Dermis microvascular lymphatic vessel endothelial cell (primary cell): ENCODE measurements around the gene HOXC10. TPM values are rescaled to one million over a fixed set of nuclear protein-coding genes. Genes with fewer than 3 reads are reported as not detected.

Experiments used
- DNase-seq, 2 donors: peaks; one replicate each; pipeline versions ENCODE4 v3.0.0 to v3.0.0-alpha.2; 2010; ENCODE audit warnings: low read depth in 2 of 2
- total RNA-seq: library from RNA; depleted of rRNA; stranded (reverse); fragments of >200 nt; gene quantifications from 2 replicates; pipeline ENCODE4 v1.2.1, GENCODE V29; 2014

The HOXC10 gene
- total RNA-seq, 1 donor from 2014 or later: not detected

GRCh38 chr12:53950789-53951576, 34.0 kb upstream of the HOXC10 start:
- no peak for DNase-seq

DNA sequence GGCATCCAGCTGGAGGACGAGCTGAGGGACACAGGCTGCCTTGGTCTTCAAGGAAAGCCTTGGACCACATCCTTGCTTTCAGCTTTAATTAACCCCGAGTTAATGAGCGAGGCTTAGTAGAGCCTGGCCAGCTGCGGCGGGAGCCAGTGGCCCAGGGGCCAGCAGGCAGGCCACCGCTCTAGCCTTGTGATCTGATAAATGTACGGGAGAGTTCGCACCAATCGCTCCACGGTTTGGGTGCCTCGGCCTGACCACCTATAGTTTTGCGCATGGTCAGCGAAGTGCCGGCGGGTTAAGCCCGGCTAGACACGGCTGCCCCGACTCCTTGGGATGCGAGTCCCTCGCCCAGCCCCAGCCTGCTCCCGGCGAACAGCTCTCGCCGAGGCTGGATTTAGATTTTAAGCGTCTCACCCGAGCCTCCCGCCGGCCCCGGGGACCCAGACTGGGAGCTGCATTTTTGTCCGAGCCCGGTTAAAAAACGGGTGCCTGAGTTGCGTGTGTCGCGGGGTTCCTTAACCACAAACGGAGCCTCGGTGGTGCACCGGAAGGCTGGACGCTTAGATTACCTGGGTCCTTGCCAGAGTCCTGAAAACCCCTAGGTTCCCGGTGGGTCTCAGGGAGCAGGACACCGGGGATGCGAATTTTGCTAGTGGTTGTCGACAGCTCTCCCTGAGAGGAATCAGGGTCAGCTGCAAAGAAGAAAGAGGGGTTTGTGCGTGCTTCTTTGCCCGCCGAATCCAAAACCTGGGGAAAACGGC, 33.2 kb upstream of the HOXC10 start:
- no peak for DNase-seq

DNA sequence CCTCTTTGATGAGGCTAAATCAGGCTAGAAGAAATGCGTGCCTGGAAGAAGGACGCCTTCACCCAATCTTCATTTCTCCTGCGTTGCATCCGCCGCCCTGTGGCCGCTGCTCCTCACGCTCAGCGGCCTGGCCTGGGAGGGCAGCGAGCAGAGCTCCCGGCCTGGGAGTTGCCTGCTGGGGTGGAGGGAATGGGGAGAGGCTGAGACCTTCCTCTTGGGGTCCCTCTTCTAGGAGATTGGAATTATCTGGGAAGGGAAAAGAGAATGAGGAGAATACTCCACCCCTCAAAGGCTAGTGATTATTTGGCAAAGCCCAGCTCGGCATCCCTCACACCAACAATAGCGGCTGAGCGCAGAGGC, 32.6 kb upstream of the HOXC10 start:
- DNase-seq: no peak

DNA sequence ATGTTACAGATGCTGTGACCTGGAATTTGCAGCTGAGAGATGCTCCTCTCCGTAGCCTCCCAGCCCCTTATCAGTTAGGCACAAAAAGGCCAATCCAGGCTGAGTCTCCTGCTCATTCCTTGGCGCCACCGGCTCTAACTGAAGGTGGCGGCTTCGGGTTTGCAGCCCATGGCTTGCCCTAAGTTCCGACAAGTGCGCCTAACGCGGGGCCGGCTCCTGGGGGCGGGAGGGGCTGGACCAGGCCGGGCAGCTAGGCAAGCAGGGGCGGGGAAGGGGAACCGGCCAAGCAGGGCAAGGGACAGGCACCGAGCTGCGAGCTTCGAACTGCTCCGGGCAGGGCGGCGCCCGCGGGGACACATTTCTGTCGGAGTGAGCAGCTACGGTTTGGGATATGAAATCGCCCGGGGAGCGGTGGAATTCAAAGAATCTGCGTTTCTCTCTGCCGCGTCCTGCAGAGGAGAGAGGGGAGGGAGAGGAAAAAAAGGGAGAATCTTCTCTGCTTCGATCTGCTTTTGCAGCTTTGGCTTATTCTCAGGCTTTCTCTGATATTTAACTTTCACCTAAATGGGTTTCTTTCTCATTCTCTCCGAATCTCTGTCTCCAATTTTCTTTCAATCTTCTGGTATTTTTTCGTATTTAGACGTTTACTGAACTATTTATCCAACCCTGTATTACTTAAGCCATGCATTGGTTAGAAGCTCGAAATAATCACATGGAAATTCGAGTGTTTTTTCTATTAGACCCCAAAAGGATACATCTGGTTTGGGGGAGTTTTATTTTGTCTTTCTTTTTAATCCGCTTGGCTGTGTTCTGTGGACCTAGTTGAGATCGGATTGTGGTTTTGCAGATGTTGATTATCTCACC, 31.8 kb upstream of the HOXC10 start:
- DNase-seq: no peak

DNA sequence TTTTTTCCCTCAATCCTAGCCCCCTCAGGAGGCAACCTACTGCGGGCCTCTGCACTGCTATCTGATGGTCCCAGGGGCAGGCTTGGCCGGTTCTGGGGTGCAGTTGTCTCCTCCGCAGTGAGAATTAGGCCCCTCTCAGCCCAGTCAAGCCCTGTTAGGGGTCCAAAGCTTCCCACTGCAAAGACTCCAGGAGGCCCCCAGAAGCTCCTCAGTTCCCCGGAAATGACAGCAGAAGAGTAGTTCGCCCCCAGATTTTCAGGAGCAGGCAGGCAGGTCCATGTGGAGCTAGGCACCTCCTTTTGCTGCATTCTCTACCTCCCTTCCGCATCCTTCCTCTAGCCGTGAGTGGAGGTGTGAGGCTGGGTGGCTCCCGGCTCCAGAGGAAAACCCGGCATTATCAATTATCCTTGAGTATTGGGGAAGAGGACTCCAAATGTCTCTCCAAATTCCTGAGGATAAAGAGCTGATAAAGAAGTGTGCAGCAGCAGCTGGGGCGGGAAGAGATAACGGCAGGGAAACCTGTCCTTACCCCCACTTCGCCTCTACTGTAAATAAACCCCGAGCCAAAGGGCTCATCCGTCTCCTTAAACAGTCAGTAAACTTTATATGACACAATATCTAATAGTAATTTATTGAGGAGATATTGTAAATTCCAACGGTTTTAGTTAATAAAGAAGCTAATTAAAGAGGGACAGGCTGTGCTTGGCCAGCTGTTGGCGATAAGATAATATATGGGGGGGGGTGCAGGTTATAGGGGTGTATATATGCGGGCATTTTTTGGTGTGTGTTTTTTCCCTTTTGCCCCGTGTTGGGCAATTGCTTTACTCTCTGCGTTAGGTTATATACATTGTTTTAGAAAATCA, 30.9 kb upstream of the HOXC10 start:
- no peak for DNase-seq

GRCh38 chr12:53954694-53955035, 30.3 kb upstream of the HOXC10 start, which contains the start of gene HOXC12:
HOXC12 (plus strand) TSS chr12:53954903; CDS start chr12:53954930, 27 bp downstream.
- no peak for DNase-seq

- no peak for DNase-seq
Observed at GRCh38 chr12:53955036-53955775, 29.7 kb upstream of the HOXC10 start.

GRCh38 chr12:53955776-53956250, 29.1 kb upstream of the HOXC10 start:
- no peak for DNase-seq

GRCh38 chr12:53956251-53956887, 28.6 kb upstream of the HOXC10 start:
- DNase-seq: no peak

DNA sequence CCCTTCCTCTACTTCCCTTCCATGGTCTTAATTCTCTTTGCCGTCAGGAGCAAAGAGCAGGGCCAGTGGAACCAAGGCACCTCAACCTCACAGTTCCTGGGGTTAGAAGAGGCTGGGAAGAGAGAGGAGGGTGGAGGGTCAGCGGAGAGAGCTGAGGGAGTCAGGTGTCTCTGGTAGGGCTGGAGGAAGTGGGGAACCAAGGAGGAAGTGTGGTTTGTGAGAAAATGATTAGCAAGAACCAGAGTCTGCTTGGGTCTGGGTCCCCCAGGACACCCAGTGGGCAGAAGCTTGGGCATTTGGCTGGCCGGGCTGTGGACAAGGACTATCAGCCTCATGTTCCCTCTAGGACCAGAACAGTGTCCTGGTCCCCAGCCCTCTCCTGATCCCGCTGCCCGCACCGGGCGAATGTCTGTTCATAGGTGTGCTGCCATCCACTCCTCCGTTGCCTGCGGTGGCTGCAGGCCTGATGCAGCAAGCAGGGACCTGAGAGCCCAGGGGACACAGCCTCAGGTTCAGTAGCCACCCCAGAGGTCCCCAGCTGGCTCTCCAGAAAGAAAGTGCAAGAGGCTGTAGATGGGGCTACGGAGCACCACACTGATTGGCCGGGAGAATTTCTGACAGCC, 27.9 kb upstream of the HOXC10 start:
- DNase-seq: no peak

DNA sequence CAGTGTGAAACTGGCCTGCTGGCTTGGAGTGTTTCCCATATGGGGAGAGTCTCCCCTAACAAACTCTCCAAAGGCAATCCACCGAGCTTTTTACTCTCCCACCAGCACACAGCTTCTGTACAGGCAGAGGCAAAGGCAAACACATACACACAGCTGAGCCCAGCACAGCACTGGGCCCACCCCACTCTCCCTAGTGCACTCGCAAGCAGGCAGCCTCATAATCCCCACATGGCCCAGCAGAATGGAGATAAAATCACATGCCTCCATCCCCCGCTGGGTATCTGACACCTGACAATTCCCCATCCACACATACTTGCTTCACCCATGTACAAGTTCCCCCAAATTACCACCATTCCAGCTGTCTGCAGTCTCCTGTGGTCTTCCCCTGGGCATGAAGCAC, 26.8 kb upstream of the HOXC10 start:
- no peak for DNase-seq

DNA sequence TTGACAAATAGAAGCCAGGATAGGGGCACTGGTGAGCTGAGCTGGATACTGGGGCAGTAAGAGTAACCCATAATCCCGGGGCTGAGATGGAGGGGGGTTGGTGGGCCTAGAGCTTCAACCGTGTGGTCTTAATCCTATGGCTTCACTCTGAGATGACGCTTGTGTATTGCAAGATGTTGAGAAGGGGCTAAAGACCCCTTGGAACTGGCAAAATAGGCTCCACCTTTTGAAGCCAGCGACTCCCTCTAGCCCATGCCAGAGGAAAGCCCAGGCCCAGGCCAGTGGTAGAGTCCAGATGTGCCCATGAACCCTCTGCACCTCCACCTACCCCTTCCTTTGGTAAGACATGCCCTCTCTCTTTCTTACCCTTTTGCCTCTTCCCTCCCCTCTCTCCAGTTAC, 25.6 kb upstream of the HOXC10 start:
- no peak for DNase-seq

GRCh38 chr12:53960187-53961024, 24.5 kb upstream of the HOXC10 start:
- DNase-seq: no peak

DNA sequence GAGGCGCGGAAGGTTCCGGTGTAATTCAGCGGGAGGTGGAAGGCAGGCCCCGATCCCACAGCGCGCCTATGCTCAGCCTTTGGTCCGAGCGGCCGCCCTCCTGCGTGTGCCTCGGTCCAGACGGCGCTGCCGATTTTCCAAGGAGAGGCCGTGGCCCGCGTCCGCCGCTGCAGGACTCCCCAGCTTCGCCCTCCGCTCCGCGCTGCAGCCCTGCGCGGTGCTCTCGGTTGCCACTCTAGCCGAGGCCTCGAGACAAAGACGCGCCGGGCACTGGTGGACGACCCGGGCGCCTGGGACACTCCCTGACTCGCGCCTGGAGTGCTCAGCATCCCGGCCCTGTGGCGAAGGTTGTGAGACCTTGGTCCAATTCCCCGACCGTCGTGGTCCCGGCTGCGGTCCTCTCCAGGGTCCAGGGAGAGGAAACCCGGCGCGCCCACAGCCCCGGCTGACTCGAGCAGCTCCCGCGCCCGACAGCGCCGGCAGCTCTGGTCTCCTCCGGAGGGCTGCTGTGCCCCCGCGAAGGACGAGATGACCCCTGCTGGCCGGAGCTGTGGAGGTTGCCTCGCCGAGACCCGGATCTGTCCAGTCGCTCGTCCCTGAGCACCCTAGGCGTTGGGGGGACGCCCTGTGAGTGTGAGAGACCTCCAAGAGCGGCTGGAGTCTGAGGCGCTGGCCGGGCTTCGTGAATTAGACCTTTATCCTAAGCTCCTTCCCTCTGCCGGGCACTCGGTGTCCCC, 23.8 kb upstream of the HOXC10 start:
- DNase-seq: no peak

GRCh38 chr12:53963005-53963404, 21.9 kb upstream of the HOXC10 start:
- DNase-seq: no peak

DNA sequence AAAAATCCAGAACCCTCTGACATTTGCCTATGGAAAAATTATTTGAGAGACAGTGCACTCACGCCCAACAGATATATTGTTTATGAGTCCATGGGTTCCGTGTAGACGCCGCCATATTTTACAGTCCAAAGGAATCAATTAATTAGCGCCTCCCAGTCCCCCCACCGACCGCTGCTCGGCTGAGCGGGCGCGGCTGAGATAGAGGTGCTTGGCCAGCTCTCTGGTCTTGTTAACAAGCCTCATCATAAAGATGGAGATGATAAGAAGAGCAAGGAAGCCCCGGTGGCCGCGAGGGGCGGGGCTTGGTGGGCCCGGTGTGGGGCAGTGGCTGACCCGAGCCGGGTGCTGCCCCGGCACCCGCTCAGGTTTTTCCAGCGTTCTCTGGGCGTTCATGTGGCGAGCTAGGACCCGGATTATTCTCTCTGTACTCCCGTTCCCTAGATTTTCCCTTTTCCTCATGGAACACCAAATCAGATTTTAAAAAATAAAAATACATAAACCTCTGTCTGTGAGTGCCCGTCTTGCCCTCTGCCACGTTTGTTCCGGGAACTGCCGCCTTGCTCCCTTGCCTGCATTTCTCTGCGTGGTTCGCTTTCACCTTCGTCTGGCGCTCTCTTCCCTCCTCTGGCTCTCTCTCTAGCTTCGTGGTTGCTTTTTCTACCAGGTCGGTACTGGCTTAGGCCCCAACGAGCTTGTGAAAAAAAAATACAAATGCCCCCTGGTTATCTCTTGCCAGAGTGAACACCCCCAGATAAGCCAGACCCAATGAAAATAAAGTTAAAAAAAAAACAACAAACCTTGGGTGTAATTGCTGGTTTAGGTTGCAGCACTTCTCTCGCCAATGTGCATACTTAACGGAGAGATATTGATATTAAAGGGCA, 21.3 kb upstream of the HOXC10 start:
- no peak for DNase-seq

- no peak for DNase-seq
Observed at GRCh38 chr12:53964315-53964713, 20.6 kb upstream of the HOXC10 start.
